ENCODE results near the gene DNTTIP2. TPM values are rescaled to one million over a fixed set of nuclear protein-coding genes. Genes with fewer than 3 reads are reported as not detected.
A peak's percentile ranks its signal among the peaks of the same experiment; 100 is the strongest.

The DNTTIP2 gene
- total and polyA plus RNA-seq, 9 of the 15 experiments (the other 6 are each of a cell fraction or from before 2014, with no cell fraction given), result 50.4 to 138 (median 97.0) TPM

- peak; percentile 97 for TF ChIP-seq EGR1 (conservative IDR thresholded peaks at IDR 0.05)
- peak; percentile 69; the same call in 1 of the 2 replicates for TF ChIP-seq NR2C2 (CRISPR knock-in tag; IDR thresholded peaks at IDR 0.05)
- TF ChIP-seq NR2C2 (tag; IDR thresholded peaks at IDR 0.05), result peak; percentile 50; the same call in 1 of the 2 replicates
- TF ChIP-seq JUN (IDR thresholded peaks at IDR 0.05; ENCODE audit: borderline replicate concordance, low read depth, low read length), result peak; percentile 74; the same call in 1 of the 2 replicates
- TF ChIP-seq JUN (CRISPR knock-in tag; IDR thresholded peaks at IDR 0.05; ENCODE audit: borderline replicate concordance), result no peak
- TF ChIP-seq HMGXB4 (CRISPR knock-in tag; IDR thresholded peaks at IDR 0.05), result peak; percentile 89; the same call in 1 of the 2 replicates
- 0 out of 2 replicates have a peak, but pooled peaks have one; percentile 56 for TF ChIP-seq ZNF764 (CRISPR knock-in tag; IDR thresholded peaks at IDR 0.05; ENCODE audit: low read depth)
- no peak for TF ChIP-seq SIRT6 (IDR thresholded peaks at IDR 0.05; ENCODE audit: low read depth, low read length)
- TF ChIP-seq SNRNP70 (optimal IDR thresholded peaks at IDR 0.05; ENCODE audit: low read depth, low read length), result no peak
- 0 out of 2 replicates have a peak, but pooled peaks have one; percentile 59 for TF ChIP-seq ZNF584 (CRISPR knock-in tag; IDR thresholded peaks at IDR 0.05; ENCODE audit: low read depth)
- peak; percentile 96 for TF ChIP-seq CTCFL (IDR thresholded peaks at IDR 0.05; ENCODE audit: borderline replicate concordance, insufficient read depth, low read depth, low read length, poor library complexity, severe bottlenecking)
- peak; percentile 82 for TF ChIP-seq CREM (IDR thresholded peaks at IDR 0.05; ENCODE audit: low read depth)
- 0 out of 2 replicates have a peak, but pooled peaks have one; percentile 69 for TF ChIP-seq ZNF395 (CRISPR knock-in tag; IDR thresholded peaks at IDR 0.05)
- peak; percentile 70 for TF ChIP-seq SP1 (CRISPR knock-in tag; IDR thresholded peaks at IDR 0.05)
- no peak for TF ChIP-seq ZSCAN29 (IDR thresholded peaks at IDR 0.05)
- peak; percentile 71 for TF ChIP-seq TAF7 (tag; IDR thresholded peaks at IDR 0.05)
- TF ChIP-seq POLR2G (IDR thresholded peaks at IDR 0.05; ENCODE audit: low read depth, low read length), result peak; percentile 95
- TF ChIP-seq KLF1 (tag; IDR thresholded peaks at IDR 0.05), result peak; percentile 81; the same call in 1 of the 2 replicates
- peak; percentile 80 for TF ChIP-seq POLR2AphosphoS5 (IDR thresholded peaks at IDR 0.05; ENCODE audit: control insufficient read depth, insufficient read depth, low read depth, low read length)
- TF ChIP-seq ZNF24 (IDR thresholded peaks at IDR 0.05), result peak; percentile 64; the same call in 1 of the 2 replicates
- peak; percentile 51 for TF ChIP-seq NCOR1 (IDR thresholded peaks at IDR 0.05)
- peak; percentile 38 for TF ChIP-seq POLR2B (IDR thresholded peaks at IDR 0.05; ENCODE audit: low read depth, partially characterized antibody)
- peak; percentile 65; the same call in 1 of the 2 replicates for TF ChIP-seq GTF2E2 (tag; IDR thresholded peaks at IDR 0.05)
Measured at GRCh38 chr1:93909146-93910050, 30.4 kb upstream of the DNTTIP2 start, which contains the start of gene GCLM (continued).

Data from K562 (cell line).